ENCODE results near the gene GSC2.

Gene GSC2

DNA sequence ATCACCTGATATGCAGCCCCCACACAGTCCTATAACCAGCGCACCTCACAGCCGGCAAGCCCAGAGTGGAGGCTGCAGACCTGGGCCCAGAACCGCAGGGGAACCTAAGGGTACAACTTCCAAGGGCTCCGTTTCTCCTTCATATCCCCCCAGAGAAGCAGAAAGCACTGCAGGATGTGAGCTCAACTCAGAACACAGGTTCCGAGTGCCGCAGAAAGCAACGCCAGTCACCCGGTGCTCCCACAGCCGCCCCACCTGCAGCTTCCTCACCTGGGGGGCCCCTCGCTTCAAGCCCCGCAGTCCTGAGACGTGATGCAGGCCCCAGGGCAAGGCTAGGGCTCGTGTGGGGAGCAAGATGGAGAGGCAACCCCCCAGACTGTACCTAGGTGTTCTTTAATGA is 16.5 kb downstream of the GSC2 start:
- no peak for DNase-seq (ENCODE audit: low spot score)

- DNase-seq (ENCODE audit: low spot score): no peak
These were observed 17.2 kb downstream of the GSC2 start for GRCh38 chr22:19132693-19133400.

DNA sequence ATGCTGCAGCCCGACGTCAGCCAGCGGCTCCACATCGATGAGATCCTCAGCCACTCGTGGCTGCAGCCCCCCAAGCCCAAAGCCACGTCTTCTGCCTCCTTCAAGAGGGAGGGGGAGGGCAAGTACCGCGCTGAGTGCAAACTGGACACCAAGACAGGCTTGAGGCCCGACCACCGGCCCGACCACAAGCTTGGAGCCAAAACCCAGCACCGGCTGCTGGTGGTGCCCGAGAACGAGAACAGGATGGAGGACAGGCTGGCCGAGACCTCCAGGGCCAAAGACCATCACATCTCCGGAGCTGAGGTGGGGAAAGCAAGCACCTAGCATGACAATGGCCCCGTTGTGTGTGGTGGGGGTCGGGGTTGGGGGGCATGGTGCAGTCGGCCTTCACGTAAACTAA is 17.9 kb downstream of the GSC2 start:
- no peak for DNase-seq (ENCODE audit: low spot score)

DNA sequence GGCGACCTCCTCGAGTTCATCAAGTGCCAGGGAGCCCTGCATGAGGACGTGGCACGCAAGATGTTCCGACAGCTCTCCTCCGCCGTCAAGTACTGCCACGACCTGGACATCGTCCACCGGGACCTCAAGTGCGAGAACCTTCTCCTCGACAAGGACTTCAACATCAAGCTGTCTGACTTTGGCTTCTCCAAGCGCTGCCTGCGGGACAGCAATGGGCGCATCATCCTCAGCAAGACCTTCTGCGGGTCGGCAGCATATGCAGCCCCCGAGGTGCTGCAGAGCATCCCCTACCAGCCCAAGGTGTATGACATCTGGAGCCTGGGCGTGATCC is 18.4 kb downstream of the GSC2 start:
- no peak for DNase-seq (ENCODE audit: low spot score)

DNA sequence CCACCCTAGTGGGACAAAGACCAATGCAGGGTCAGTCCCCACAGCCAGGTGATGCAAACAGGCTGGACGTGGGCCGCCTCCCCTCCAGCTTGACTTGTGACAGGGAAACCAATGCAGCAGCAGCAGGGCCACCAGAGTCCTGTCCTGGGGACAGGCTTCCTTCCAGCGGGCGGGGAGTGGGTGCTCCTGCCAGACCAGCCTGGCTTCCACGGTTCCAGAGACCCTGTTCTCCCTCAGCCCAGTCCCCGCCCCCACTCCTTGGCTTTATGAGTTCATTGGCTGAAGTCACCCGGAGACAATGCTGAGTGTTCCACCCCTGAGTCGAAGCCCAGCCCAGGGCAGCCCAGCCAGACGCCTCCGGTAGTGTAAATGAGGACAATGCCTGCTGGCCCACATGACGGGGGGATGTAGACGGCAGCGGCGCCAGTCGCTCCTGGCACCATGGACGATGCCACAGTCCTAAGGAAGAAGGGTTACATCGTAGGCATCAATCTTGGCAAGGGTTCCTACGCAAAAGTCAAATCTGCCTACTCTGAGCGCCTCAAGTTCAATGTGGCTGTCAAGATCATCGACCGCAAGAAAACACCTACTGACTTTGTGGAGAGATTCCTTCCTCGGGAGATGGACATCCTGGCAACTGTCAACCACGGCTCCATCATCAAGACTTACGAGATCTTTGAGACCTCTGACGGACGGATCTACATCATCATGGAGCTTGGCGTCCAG is 19.0 kb downstream of the GSC2 start, which contains the start of gene TSSK2:
Gene TSSK2, plus strand, starts transcription at position 350 of the 726 bp plus-strand sequence. Its CDS starts 92 bp downstream, at position 442.
- DNase-seq (ENCODE audit: low spot score): no peak

DNA sequence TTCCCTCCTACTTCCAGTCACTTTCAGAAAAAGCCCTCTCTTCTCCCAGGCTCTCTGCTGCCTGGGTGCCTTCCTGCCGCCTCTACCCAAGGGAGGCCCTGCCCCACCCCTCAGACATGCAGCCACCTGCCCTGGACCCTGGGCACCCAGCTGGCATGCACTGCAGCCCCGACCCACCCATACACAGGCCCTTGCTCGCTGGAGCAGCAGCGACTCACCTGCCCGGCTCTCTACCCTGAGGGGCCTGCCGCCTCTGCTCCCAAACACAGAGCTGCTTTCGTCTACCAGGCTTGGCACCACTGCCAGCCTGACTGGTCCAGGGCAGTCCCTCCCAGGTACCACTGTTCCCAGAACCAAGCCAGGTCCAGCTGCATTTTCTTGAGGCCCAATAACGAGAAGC is 20.2 kb downstream of the GSC2 start:
- no peak for DNase-seq (ENCODE audit: low spot score)

DNA sequence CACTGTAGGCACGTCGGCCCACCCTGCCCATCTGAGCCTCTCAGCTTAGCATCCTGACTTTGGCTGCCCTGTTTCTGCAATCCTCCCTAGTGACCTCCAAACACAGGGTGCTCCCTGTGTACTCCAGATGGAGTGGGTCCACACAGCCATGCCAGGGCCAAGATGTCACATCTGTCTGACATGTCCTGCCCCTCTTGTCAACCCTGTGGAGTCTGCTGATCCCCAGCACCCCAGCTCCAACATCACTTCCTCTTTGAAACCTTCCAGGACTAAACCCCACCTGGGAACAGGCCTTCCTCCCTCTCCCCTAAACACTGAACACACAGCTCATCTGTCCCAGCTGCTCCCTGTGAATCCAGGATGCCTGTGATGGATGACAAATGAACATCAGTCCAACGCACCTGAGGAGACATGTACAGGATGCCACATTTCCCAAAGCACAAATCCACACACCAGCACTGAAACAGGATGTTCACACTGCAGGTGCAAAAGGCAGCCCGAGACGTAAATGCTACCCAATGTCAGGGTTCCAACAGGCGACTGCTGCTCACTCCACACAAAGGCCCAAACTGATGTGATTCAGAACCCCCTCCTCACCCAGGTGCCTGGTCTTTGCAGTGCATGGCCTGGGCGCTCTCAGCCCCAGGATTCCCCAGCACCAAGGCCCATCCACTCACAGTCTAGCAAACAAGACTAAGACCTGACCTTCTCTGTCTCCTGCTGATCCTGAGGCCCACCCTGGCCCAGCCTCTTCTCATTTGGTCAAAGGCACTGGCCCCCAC is 21.0 kb downstream of the GSC2 start:
- no peak for DNase-seq (ENCODE audit: low spot score)

DNA sequence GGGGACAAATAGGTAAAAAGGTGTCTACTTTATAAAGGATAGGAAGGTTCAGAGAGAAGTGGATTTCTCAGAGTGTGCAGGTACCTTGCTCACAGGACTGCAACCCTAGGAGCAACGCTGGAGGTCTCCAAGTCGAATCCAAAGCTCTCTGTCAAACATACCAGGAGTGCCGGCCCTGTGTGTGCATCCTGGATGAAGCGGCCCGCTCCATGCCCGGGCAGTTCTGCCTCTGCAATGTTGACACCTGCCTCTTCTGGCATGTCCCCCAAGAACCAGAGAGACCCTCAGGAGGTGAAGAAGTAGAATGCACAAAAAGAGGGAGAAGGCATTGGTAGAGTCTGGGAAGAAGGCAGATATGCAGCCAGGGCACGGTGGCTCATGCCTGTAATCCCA is 22.1 kb downstream of the GSC2 start:
- no peak for DNase-seq (ENCODE audit: low spot score)

DNA sequence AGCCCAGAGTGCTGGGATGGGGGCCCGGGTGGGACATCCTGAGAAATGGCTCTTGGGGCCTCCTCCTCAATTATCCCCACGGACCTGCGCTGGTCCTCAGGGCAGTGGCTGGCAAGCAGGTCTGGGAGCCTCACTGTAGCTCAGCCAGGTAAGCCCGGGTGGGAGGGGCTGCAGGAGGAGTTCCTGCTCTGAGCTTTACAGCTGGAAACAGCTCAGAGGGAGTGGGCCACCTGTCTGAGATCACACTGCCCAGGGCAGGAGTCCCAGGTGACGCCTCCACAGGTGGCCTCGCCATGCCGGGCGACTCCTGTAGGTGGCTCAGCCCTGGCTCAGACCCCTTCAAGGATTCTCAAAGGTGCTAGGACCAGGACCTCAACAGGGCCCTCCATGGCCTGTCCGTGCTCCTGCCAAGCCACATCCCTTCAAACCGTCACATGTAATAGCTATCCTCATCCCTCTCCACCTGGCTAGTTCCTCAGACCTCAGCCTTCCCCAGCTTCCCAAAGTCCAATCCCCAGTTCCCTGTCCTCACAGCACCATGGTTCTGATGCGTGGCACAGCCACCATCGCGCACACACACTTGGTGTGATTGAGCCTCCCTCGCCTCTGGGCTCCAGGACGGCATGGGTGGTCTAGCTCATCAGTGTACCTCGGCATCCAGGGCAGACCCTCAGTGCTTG is 22.6 kb downstream of the GSC2 start:
- no peak for DNase-seq (ENCODE audit: low spot score)

- DNase-seq (ENCODE audit: low spot score): no peak
These were observed 23.5 kb downstream of the GSC2 start for GRCh38 chr22:19126309-19127273.

GRCh38 chr22:19125474-19126308 is 24.4 kb downstream of the GSC2 start:
- DNase-seq (ENCODE audit: low spot score): no peak

DNA sequence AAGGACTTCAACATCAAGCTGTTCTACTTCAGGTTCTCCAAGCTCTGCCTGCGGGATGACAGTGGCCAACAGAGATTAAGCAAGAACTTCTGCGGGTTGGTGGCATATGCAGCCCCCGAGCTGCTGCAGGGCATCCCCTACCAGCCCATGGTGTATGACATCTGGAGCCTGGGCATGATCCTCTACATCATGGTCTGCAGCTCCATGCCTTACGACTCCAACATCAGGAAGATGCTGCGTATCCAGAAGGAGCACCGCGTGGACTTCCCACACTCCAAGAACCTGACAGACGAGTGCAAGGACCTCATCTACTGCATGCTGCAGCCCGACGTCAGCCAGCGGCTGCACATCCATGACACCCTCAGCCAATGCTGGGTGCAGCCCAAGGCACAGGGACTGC is 25.1 kb downstream of the GSC2 start:
- DNase-seq (ENCODE audit: low spot score): no peak

DNA sequence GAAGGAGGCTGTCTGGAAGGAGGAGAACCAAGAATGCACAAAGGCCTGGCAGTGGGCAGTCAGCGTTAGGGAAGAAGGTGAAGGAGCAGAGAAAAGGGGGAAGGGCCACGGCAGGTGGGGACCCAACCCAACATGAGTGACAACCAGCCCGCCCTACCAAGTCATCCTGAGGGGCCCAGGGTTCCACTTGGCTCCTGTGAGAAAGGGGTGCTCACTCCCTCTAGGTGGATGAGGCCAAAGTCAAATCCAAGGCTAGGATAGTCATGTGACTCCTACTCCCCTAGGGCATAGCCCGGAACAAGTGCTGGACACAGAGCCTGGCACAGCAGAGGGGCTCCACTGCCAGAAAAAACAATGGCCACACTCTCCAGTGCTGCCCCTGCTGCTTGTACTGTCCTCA is 25.7 kb downstream of the GSC2 start:
- no peak for DNase-seq (ENCODE audit: low spot score)

- no peak for DNase-seq (ENCODE audit: low spot score)
These were observed 26.2 kb downstream of the GSC2 start for GRCh38 chr22:19123936-19124335.

GRCh38 chr22:19122752-19123492 is 27.2 kb downstream of the GSC2 start:
- DNase-seq (ENCODE audit: low spot score): peak; percentile 26

GRCh38 chr22:19122143-19122751 is 27.8 kb downstream of the GSC2 start, which contains the start of gene DGCR2:
TSS of gene DGCR2 (minus strand) at chr22:19122412. CDS start at chr22:19122206, 206 bp downstream.
- peak; percentile 100 for DNase-seq (ENCODE audit: low spot score)

GRCh38 chr22:19121631-19122142 is 28.4 kb downstream of the GSC2 start:
- peak; percentile 41 for DNase-seq (ENCODE audit: low spot score)

DNA sequence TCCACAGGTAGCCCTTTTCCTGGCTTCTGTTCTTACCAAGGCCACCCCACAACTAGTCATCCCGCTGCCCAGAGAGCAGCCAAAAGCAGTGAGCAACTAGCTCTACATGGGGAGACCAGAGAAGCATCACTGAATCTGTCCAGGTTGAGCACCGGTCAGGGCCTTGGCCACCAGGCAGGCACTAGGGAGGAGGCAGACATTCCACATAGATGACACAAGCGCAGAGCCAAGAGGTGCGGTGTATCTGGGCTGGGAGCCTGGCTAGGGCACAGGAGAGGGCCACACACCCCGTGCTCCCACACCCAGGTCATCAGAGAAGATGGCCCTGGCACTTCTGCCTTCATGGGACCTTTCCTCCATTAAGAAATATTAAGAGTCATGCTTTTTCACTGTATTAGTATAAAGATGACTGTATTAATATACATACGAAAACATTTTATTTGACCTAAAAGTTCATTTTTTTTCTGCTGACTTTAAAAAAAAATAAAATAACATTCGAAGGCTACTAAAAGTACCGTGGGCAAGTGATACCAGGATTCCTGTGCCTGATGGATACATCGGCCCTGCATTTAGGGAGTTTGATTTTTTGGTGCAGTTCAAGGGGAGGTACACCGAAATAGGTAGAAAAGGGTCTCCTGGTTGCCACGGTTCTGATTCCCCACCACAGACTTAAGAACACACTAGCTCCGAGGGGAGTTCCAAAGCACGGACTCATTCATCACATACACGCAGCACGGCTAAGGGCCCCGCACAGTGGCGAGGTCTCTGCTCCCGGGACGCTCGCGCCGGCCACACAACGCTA is 29.1 kb downstream of the GSC2 start:
- peak; percentile 54 for DNase-seq (ENCODE audit: low spot score)

All from AG08395 (cell line).